Body of pancreas (tissue), 4 donors: Measurements from ENCODE around the gene CDH4.

Source experiments
- POLR2A ChIP-seq, 3 donors: fragments of 450-650 bp; IDR thresholded peaks; one replicate each; pipeline ENCODE4 v1.6.1; 2016; ENCODE audit warnings: antibody characterized with exemption in 3 of 3, mild to moderate bottlenecking in 2 of 3
- TF ChIP-seq, protein P1 (sequence below), 7 experiments: fragments of 450-650 bp in 4 of 7; fragments of 200-600 bp in 3 of 7; sonication (generic) in 3 of 7; IDR thresholded peaks; one replicate each; pipeline ENCODE4 v1.5.1; 2016 to 2019; ENCODE audit warnings: antibody characterized with exemption in 7 of 7

GRCh38 chr20:61646986-61647385, 394.9 kb downstream of the CDH4 start:
- no peak for TF ChIP-seq POLR2A (IDR thresholded peaks at IDR 0.05)
- TF ChIP-seq, protein P1, sequence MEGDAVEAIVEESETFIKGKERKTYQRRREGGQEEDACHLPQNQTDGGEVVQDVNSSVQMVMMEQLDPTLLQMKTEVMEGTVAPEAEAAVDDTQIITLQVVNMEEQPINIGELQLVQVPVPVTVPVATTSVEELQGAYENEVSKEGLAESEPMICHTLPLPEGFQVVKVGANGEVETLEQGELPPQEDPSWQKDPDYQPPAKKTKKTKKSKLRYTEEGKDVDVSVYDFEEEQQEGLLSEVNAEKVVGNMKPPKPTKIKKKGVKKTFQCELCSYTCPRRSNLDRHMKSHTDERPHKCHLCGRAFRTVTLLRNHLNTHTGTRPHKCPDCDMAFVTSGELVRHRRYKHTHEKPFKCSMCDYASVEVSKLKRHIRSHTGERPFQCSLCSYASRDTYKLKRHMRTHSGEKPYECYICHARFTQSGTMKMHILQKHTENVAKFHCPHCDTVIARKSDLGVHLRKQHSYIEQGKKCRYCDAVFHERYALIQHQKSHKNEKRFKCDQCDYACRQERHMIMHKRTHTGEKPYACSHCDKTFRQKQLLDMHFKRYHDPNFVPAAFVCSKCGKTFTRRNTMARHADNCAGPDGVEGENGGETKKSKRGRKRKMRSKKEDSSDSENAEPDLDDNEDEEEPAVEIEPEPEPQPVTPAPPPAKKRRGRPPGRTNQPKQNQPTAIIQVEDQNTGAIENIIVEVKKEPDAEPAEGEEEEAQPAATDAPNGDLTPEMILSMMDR (IDR thresholded peaks at IDR 0.05), result no peak
